Fibroblast of skin of right quadriceps (primary cell): ENCODE measurements around the gene KRT6C.
"Not testable (repeated sequence)": the region's sequence is repeated elsewhere in the genome, so short reads cannot be mapped to it uniquely, and the experiment has no call there.

Experiments
- DNase-seq: peaks from one replicate; pipeline ENCODE4 v3.0.0-alpha.2; 2013

The KRT6C gene

GRCh38 chr12:52473768-52474167 is at the start of gene KRT6C:
Gene KRT6C, minus strand, starts transcription at chr12:52473805. Its CDS starts 68 bp downstream, at chr12:52473737.
- DNase-seq, result no peak

GRCh38 chr12:52522346-52523011 is 48.9 kb upstream of the KRT6C start:
- no peak for DNase-seq

GRCh38 chr12:52521568-52522266 is 48.1 kb upstream of the KRT6C start:
- peak; percentile 63 for DNase-seq

GRCh38 chr12:52521175-52521567 is 47.6 kb upstream of the KRT6C start:
- DNase-seq, result peak; percentile 27

- no peak for DNase-seq
These were observed 46.4 kb upstream of the KRT6C start, which contains the start of gene KRT5 for GRCh38 chr12:52519826-52520662. Gene KRT5, minus strand, starts transcription at chr12:52520394. Its CDS starts 98 bp downstream, at chr12:52520296.

- no peak for DNase-seq
These were observed 45.7 kb upstream of the KRT6C start for GRCh38 chr12:52519387-52519703.

- DNase-seq, result no peak
These were observed 45.2 kb upstream of the KRT6C start for GRCh38 chr12:52518574-52519386.

- DNase-seq, result no peak
These were observed 44.3 kb upstream of the KRT6C start for GRCh38 chr12:52517888-52518287.

GRCh38 chr12:52517005-52517835 is 43.6 kb upstream of the KRT6C start:
- no peak for DNase-seq

- DNase-seq, result no peak
These were observed 42.6 kb upstream of the KRT6C start for GRCh38 chr12:52515927-52516831.

GRCh38 chr12:52515319-52515646 is 41.7 kb upstream of the KRT6C start:
- DNase-seq, result no peak

GRCh38 chr12:52514471-52515318 is 41.1 kb upstream of the KRT6C start:
- DNase-seq, result no peak

- DNase-seq, result no peak
These were observed 40.1 kb upstream of the KRT6C start for GRCh38 chr12:52513736-52514135.

GRCh38 chr12:52508211-52508610 is 34.6 kb upstream of the KRT6C start:
- DNase-seq, result no peak

- peak; percentile 53 for DNase-seq
These were observed 33.5 kb upstream of the KRT6C start for GRCh38 chr12:52506858-52507715.

- no peak for DNase-seq
These were observed 29.3 kb upstream of the KRT6C start for GRCh38 chr12:52502877-52503276.

- DNase-seq, result no peak
These were observed 27.9 kb upstream of the KRT6C start for GRCh38 chr12:52501490-52501889.

- not testable (repeated sequence) for DNase-seq
These were observed 27.0 kb upstream of the KRT6C start for GRCh38 chr12:52500574-52500973.
